8988T (cell line): ENCODE measurements around the gene DCDC2B.
"Not testable (repeated sequence)": the region's sequence is repeated elsewhere in the genome, so short reads cannot be mapped to it uniquely, and the experiment has no call there.

Experiments
- DNase-seq: peaks from one replicate; pipeline ENCODE4 v3.0.0; 2011

DCDC2B gene

DNA sequence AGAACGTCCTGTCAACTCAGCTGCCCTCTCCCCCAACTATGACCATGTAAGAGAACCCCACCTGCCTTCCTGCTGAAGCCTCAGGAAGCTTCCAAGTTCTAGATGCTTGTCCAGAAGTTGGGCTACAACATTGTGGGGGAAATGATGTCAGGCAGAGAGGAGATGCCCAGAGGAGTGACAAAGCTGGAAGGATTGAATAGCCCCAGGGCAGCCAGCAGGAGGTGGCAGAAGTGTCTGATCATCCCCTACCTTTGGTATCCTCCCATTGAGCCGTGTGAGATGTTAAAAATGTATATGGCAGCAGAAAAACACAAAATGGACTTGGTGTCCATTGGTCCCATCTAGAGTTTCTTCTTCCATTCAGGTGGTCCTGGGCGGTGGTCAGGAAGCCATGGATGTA is 19.9 kb downstream of the DCDC2B start:
- no peak for DNase-seq

DNA sequence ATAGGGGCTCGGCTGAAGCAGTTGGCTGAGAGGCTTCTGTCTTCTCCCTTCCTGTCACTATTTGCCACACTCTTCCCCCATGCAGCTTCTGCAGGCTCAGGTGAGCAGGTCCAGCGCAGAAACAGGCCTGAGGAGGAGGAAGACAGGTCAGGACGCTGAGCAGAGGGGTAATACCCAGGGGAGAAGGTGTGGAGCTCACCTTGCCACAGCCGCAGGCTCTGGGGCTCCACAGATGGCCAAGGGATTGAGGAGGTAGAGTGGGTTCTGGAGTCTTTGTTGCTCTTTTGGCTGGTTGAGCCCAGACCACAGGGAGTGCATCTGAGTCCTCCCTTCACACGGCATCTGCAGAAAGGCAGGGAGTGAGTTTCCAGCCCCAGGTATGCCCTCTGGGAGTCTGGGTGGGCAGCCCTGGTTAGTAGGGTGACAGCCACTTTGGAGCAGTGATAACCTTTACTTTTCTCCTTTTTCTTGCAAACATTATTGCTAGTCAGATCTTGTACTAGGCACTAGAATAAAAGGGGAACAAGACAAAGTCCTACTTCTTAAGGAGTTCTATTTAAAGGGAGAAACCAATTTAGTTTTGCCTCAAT is 23.0 kb downstream of the DCDC2B start:
- DNase-seq, result no peak

DNA sequence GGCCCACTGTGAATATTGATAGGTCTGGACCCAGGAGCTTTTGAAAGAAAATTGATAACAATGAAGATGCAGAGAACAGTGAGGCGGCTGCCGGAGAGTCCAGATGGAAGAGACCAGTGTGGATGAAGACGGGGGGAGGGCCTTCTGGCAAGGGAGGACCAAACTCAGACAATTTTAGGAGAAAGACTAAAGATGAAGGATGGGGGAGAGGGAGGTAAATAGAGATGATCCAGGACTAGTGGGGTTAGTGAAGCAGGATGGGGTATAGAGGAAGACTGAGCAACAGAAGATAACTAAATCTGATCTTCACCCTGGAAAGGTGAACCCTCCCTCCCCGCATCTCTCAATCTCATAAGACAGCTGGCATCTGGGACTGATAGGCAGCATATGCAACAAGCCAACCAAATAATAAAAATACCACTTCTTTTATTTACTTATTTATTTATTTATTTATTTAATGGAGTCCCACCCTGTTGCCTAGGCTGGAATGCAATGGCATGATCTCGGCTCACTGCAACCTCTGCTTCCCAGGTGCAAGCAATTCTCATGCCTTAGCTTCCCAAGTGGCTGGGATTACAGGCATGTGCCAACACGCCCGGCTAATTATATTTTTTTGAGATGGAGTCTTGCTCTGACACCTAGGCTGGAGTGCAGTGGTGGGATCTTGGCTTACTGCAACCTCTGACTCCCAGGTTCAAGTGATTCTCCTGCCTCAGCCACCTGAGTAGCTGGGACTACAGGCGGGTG is 23.8 kb downstream of the DCDC2B start:
- no peak for DNase-seq

DNA sequence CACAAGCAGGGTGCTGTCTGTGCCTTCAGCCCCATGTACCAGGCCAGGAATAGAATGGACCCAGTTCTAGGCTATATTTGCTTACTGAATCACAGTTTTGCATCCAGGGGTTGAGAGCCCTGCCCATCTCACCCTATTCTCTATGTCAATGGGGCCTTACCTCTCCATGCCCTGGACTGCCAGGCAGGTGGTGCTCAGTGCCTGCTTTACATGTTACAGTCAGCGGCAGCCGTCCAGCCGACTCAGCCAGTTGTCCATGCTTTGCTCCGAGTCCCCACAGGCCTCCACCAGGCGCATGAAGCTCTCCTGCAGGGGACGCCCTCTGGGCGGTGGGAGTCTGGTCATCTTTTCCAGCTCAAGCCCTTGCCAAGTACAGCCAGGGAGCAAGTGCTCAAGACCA is 25.9 kb downstream of the DCDC2B start:
- no peak for DNase-seq

DNA sequence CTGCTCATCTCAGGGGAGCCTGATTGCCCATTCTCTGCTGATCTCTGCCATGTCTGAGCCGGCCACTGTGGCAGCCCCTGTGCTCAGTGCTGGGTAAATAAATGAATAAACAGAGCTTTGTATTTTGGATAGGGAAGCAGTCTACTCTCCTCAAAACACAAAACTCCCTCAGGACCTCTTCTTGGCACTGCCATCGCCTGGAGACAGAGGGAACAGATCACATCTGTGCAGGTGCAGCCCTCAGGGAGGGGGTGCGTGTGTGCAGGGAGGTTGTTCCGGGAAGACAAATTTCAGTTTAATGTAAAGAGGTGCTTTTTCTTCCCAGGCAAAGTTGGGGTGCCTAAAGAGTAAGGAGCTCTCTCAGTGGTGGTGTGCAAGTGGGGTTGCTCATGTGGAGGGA is 30.4 kb downstream of the DCDC2B start:
- no peak for DNase-seq

DNA sequence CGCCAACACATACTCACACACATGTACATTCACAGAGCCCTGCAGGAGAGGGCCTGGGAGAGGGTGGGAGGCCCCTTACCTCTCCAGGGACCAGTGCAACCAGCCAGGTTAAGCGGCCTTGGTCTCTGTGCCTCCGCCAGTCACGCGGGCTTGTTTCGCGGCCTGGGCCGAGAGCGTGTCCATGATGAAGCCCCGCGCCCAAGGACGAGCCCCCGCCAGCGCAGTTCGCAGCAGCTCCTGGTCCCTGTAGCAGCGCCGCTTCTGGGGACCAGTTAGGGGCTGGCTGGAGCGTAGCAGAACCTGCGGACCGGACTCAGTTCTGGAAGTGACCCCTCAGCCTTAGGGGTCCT is 30.9 kb downstream of the DCDC2B start:
- DNase-seq, result no peak

DNA sequence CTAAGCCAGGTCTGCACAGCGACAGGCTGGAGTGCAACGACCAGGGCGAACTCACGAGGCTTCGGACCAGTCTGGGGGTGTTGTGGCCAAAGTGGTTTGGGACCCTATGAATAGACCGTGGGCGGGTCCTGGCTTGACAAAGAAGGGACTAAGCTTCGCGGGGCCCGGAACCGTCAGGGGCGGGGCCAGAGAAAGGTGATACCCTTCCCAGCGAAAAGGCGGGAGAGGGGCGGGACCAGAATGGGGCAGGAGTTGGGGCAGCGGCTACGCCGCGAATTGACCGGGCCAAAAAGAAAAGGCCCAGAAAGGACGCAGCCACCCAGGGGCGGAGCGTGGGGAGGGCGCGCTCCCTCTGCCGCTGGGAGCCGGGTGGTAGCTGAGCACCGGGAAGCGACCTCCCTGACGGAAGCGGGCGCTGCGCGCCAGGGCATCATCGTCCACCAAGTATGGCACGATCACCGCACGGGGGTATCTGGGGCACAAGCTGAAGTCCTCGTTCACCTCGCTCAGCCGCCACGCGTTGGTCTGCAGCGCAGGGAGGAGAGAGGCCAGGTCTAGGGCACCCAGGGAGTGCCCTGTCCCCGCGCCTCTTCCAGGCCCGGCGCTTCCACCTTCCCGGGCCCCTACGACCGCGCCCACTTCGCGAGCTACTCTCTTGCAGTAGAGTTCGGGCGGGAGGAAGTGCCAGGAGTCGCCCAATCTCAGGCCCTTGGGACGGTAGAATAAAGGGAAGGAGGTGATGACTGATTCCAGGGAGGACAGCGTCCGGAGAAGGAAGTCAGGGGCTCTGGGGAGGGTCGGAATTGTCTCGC is 31.5 kb downstream of the DCDC2B start:
- DNase-seq, result no peak

DNA sequence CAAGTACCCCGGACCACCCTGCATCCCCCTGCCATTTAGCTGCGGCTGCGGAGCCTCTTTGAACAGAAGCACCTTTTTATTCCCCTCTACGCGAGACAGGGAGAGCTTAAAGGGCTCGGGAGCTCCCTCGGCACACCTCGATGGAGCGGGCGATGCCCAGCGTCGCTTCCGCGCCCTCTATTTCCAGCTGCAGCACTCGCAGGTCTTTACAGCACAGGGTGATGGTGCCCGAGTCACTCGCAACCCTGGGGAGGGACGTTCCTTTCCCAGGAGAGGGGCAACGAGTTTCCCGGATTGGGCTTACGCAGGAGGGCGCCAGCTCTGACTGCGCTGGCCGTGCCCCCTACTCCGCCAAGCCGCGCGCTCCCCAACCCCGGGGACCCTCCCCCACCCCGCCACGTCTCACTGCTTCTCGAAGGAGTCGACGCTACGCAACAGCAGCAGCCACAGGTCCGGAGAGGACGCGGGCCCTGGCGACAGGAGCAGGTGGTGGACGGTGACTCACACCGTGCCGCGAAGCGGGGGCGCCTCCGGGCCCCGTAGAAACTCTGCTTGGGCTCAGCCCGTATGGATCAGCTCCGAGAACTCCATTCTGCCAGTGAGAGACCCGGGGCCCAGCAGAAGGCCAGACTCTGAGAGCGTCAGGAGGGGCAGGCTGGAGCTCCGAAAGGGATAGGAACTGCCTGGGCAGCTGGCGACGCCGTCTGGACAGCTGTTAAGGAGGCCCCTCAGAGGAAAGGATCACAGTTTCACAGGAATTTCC is 32.3 kb downstream of the DCDC2B start:
- no peak for DNase-seq

DNA sequence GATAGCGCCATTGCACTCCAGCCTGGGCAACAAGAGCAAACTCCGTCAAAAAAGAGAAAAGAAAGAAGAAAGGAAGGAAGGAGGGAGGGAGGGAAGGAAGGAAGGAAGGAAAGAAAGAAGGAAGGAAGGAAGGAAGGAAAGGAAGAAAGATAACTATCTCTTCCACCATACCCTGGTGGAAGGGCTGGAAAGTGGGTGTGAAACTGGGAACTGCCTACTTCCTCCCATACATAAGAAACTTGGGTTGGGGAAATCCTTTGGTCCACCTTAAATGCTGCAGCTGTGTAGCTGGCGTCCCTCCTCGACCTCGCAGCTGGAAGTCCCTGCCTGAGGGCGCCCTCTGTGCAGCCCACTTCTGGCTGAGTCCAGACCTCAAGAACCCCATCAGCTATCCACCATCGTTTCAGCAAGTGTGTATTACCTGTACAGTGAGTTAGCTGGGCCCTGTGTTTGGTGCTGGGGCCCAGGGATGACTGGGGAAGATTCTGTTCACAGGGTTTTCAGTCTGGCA is 33.5 kb downstream of the DCDC2B start:
- no peak for DNase-seq

DNA sequence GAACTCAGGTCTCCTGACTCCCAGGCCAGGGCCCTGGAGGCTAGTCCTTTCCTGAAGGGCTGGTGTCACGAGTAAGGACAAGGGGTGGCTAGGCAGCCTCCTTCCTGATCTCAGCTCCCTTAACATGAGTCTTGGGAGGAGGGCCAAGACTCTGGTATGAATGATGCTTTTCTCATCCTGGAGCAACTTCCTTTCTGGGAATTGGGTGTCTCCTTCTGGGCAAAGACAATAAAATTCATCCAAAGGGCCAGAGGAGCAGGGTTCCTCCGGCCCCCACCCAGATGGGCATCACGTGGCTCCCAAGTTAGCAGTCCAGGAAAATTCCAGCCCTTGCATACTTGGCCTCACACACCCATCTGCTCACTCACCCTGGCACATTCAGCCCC is 38.0 kb downstream of the DCDC2B start, which contains the start of gene FAM167B:
Gene FAM167B, plus strand, starts transcription at position 335 of the 386 bp plus-strand sequence. CDS start 200 bp downstream, outside the sequence.
- DNase-seq, result no peak

DNA sequence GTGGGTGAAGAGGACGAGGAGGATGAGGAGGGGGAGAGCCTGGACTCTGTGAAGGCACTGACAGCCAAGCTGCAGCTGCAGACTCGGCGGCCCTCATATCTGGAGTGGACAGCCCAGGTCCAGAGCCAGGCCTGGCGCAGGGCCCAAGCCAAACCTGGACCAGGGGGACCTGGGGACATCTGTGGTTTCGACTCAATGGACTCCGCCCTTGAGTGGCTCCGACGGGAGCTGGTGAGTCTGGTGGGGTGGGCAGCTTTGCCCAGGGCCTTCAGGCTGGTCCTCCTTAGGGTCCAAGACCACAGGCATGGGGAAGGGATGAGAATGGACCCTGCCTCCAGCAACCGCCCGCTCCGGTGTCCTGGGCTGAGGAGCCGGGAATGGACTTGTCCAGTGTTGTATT is 38.6 kb downstream of the DCDC2B start:
- DNase-seq, result no peak

DNA sequence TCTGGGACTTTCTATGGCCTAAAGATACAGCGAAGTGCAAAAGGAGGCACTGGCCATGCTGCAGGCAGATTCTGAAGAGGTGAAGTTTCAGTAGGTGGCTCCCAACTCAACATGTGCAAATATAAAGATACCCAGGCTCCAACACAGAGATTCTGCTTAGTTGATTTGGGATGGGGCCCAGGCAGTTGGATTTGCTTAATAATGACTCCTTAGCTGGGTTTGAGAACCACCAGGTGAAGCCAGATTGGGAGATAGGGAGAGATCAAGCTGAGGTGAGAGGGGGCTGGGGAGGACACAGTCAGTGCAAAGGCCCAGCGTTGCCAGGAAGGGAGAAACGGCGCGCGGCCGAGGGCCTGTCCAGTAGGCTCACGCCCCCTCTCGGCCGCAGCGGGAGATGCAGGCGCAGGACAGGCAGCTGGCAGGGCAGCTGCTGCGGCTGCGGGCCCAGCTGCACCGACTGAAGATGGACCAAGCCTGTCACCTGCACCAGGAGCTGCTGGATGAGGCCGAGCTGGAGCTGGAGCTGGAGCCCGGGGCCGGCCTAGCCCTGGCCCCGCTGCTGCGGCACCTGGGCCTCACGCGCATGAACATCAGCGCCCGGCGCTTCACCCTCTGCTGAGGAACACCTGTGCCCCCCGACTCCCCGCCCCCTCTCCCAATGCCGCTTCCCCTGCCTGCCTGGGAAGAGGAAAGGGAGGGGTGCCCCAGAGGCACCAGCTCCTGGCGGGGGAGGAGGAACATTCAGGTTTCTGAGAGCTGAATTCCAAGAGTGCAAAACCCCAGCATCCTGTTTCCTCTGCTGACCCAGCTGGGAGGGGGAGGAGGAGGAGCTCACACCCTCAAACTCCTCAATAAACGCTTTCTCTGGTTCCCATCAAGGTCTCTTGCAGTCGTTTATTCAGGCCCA is 39.3 kb downstream of the DCDC2B start:
- DNase-seq, result peak; percentile 71

DNA sequence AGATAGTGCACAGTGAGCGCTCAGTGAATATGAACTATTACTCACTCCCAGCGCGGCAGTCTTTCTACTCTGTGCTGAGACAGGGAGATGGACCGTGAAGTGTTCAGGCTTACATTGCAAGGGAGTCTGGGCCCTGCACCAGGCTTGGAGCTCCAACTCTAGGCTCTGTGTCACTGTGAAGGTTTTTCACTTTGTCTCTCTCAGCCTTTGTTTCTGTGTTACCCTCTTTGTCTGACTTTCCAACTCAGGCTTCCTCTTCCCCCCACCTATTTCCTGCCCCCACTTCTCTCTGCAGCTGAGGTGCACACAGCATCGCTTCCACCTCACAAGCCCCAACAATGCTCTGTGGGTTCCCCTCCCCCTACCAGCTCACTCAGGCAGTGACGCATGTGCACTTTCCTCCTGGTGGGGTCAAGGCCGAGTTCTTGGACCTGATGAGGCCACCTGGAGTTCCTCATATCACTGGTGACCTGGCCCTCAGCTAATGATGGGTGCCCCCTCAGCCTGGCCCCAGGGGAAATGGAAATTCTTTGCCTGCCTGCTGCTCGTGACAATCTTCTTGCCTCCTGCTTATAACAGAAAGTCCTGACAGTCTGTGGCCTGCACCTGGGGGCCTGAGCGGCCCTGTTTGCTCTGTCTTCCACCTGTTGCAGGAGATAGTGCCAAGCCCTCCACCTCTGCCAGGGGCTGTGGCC is 41.1 kb downstream of the DCDC2B start:
- DNase-seq, result no peak

DNA sequence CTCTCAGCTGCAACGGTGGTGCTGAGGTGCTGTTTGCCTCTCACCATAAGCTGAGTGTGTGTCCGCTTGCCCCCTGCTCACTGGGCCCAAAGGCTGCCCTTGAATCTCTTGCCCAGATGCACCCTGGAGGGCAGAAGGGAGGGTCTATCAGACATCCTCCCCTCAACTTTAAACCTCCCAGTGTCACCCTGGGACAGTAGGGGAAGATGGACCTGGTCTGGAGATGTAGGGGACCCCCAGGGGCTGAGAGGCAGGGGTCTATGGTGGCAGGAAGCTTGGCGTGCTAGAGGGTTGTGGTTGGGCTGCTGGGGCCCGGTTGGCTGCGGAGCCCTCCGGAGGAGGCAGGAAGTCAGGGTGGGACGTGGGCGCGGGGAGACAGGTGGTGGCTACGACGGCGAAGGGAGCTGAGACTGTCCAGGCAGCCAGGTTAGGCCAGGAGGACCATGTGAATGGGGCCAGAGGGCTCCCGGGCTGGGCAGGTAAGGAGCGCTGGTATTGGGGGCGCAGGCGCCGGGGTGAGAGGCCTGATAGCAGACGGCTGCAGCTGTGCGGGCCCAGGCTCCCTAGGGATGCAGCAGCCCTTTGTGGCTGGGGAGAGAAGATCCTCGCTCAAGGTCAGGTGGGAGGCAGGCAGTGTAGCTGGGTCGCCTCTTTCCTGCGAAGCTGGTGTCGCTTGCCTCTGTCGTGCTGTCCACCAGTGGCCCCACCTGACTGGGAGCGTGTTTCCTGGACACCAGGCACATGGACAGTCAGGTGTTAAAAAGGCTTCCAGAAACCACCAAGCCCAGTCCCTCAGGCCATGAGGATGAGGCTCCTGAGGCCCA is 42.2 kb downstream of the DCDC2B start, which contains the start of gene LCK:
Gene LCK, plus strand, starts transcription at position 373 of the 824 bp plus-strand sequence. CDS start 23,065 bp downstream, outside the sequence.
- no peak for DNase-seq

DNA sequence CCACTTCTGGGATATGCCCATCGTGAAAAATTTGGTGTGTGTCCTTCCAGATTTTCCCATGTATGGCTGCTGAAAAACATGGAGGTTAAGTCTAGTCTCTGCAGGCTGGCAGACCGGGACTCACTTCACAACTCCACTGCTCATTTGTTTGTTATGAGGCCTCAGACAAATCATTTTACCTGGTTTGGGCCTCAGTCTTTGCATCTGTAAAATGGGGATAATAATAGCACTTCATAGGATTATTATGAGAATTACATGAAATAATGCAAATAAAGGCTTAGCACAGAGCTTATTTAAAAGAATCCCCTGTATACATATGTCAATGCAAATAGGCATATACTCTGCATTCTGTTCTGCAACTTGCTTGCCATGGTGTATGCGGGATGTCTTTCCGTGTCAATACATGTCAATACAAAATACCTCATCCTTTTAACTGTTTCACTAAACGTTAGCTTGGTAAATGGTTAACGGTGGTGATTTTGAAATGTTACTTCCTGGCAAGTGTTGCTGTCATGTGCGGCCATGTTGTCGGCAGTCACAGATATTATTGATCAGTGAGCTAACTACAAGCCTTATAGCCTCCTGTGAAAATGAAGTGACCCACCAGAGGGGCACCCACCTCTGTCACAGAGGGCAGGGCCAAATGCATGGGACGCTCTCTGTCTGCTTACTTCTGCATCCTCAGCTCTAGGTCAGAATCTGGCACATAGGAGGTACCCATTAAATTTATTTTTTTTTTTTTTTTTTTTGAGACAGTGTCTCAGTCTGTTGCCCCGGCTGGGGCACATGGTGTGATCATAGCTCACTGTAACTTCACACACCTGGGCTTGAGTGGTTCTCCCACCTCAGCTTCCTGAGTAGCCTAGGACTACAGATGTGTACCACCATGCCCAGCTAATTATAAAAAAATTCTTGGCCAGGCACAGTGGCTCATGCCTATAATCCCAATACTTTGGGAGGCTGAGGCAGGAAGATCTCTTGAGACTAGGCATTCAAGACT is 46.5 kb downstream of the DCDC2B start:
- DNase-seq, result no peak

DNA sequence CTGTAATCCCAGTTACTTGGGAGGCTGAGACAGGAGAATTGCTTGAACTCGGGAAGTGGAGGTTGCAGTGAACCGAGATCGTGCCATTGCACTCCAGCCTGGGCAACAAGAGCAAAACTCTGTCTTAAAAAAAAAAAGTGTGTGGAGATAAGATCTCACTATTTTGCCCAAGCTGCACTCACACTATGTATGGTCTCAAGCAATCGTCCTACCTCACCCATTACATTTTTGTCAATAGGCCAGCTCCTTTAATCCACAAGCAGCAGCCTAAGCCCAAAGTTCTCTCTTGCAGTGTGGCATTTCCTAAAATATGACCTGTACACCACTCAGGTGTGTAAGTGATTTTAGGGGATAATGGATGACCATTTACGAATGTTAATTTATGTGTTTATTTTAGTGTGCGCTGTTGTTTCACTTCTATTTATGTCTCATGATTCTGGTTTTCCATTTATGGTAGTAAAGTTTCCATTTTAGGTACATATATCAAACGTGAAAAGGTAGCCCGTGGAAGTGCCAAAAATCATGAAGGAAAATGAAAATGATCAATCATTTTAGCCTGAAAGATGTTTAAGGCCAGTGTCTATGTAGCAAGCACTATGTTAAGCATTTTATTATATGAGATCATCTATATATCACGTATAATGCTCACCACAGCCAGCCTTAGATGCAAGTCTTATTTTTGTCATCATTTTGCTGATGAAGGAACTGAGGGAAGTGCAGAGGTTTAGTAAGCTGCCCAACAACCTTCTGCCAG is 47.8 kb downstream of the DCDC2B start:
- DNase-seq, result no peak

DNA sequence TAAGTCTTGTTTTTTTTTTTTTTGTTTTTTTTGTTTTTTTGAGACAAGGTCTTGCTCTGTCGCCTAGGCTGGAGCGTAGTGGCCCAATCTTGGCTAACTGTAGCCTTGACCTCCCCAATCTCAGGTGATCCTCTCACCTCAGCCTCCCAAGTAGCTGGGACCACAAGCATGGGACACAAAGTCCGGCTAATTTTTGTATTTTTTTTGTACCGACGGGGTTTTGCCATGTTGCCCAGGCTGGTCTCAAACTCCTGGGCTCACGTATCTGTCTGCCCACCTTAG is 48.3 kb downstream of the DCDC2B start:
- DNase-seq, result no peak

DNA sequence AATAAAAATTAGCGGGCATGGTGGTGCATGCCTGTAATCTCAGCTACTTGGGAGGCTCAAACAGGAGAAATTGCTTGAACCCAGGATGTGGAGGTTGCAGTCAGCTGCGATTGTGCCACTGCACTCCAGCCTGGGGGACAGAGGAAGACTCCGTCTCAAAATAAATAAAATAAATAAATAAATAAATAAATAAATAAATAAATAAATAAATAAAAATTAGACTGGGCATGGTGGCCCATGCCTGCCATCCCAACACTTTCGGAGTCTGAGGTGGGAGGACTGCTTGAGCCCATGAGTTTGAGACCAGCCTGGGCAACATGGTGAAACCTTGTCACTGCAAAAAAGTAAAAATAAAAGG is 54.3 kb downstream of the DCDC2B start:
- not testable (repeated sequence) for DNase-seq
